ENCODE results near the gene IKZF3.

DNA sequence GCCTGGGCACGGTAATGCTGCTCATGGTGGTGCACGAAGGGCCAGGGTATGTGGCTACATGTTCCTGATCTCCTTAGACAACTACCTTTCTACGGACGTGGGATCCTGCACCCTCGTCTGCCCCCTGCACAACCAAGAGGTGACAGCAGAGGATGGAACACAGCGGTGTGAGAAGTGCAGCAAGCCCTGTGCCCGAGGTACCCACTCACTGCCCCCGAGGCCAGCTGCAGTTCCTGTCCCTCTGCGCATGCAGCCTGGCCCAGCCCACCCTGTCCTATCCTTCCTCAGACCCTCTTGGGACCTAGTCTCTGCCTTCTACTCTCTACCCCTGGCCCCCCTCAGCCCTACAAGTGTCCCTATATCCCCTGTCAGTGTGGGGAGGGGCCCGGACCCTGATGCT, 152.3 kb downstream of the IKZF3 start:
- TF ChIP-seq CTCF (IDR thresholded peaks at IDR 0.05) (no peak), POLR2A (IDR thresholded peaks at IDR 0.05) (no peak)

All from thyroid gland (tissue), 4 donors.